HG03558 (cell line): ENCODE measurements around the gene SYT7.
"Not testable (repeated sequence)": the region's sequence is repeated elsewhere in the genome, so short reads cannot be mapped to it uniquely, and the experiment has no call there.

Experiments
- ATAC-seq: cut with Tn5 transposase; IDR thresholded peaks from one replicate; pipeline ENCODE4 v1.9.1; 2021; ENCODE audit warnings: moderate number of reproducible peaks; ENCODE audit not compliant: unreplicated experiment; ENCODE audit errors: extremely low read depth

SYT7 gene

DNA sequence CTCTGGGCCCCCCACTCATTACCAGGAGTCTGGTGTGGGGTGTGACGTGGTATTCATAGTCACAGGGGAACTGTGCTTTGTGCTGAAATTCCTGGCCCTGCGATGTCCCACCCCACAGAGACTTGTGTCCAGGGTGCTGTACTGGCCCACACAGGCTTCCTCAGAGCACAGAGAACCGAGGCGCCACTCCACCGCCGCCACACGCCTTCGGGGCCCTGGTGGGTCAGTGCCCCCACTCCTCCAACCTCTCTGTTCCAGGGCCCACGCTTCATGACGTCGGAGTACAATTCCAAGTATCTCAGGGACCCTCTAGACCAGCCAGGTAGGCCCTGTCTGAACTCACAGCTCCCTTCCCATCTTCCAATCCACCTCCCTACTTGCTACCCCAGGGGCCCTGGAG, 95.8 kb downstream of the SYT7 start:
- no peak for ATAC-seq

DNA sequence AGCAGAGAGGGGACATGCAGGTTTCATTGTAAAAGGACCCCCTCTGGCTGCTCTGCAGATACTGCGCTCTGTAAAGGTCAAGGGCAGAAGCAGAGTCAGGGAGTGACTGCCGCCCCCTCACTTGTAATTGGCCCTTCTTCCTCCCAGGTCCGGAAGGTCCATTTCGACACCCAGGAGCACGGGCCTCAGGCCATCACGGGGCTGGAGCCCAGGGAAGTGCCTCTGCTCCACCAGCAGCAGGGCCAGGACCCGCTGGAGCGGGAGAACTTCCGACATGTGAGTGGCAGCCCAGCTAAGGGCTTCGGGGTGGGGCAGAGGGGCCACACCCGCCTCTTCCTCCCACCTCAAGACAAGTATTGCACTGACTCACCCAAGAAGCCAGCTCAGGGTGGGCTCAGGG, 96.3 kb downstream of the SYT7 start:
- ATAC-seq: no peak

DNA sequence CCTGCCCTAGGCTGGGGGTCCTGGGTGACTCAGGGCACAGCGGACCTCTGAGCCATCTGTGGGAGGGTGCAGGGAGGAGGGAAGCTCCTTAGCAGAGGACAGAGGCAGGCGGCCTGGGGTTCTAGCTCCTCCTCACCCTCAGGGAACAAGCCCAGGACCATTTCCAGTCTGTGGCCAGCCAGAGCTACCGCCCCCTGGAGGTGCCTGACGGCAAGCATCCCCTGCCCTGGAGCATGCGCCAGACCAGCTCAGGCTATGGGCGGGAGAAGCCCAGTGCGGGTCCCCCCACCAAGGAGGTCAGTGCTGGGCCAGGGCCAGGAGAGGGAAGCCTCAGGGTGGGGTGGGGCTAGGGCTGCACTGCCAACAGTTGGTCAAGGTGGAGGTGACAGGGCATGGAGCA, 98.4 kb downstream of the SYT7 start:
- no peak for ATAC-seq

DNA sequence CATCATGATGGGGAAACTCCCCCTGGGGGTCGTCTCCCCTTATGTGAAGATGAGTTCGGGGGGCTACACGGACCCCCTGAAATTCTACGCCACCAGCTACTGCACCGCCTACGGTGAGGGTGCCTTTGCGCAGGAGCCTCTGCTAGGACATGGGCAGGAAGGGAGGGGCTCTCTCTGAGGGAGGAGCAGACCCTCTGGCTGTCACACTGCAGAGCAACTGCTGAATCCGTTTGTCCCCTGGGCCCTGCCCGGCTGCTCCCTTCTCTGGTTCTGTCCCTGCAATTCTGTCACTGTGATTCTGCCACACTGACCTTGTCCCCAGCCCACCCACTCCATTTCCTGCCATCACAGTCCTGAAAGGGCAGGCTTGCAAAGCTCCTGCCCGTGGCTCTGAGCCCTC, 99.1 kb downstream of the SYT7 start:
- ATAC-seq: no peak

DNA sequence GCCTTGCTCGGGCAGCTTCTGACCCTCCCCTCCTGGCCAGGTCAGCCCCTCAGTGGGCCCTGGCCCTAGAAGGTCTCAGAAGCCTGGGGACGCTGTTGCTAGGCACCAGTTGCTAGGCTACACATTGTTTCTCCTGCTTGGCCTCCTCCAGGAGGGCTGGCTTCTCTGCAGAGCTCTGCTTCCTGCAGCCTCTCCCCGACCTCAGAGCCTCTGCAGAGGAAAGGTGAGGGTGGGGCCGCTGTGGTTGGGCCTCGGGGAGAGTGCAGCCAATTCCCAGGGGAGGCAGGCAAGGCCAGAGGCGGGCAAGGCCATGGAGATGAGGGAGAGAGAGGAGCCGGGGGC, 99.9 kb downstream of the SYT7 start:
- no peak for ATAC-seq

DNA sequence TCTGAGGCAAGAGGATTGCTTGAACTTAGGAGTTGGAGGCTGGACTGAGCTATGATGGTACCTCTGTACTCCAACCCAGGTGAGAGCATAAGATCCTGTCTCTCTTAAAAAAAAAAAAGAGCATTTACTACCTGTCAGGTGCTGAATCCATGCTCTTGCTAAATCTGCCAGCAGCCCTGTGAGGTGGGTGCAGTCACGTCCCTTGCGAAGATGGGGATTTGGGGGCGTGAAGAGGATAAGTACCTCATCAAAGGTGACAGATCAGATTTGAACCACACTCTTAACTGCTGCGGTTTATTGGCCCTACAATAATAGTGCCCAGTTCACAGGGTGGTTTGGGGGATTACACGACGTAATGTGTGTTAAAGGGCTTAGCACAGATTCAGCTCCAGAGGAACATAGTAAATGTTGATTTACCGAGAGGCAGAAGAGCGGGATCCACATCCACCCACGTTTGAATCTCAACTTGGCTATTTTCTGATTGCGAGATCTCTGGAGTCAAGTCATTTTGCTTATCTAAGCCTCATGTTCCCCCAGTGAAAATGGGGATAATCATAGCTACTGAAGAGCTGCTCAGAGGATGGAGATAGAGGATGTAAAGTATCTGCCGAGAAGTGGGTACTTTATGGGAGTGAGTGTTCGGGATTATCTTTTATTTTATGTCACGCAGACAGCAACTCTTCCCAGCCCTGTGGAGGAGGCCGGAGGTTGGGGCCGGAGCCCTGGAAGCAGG, 100.4 kb downstream of the SYT7 start:
- no peak for ATAC-seq

DNA sequence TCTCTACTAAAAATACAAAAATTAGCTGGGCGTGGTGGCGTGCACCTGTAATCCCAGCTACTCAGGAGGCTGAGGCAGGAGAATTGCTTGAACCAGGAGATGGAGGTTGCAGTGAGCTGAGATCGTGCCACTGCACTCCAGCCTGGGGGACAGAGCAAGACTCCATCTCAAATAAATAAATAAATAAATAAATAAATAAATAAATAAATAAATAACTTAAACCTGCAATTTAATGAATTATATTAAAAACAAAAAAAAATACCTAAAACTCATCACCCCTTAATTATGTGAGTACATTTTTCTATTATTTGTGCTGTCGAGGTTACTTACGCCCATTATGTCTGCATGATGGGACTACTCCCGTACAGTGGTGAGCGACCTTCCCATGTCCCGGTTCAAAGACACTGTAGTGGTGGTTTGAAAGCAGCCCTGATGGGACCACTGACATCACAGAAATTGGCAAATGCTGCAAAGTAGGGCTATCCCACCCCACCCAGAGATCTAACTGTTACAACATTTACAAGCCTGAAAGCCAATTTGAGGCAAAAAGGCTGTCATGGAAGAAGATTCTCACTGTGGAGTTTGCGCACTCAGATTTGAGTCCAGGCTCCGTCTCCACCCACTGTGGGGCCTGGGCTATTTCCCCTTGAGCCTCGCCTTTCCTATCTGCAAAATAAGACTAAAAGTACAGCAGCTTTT, 101.4 kb downstream of the SYT7 start:
- ATAC-seq: not testable (repeated sequence)

DNA sequence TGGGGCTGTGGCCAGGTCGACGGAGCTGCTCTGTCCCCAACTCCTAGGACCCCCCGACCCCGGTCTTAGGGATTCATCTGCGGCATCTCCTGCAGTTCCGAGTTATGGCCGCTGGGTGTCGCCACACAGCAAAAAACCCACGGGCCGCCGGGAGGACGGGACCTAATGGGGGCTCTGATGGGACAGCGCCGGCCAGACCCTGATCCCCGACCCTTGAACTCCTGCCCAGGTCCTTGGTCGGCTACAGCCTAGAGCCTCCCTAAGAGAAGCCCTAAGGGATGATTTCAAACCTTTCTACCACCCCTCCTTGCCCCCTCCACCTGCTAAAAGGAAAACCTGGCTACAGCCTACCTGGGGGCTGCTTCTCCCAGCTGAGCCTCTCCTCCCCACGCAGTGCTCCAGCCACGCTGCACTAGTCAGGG, 103.1 kb downstream of the SYT7 start:
- ATAC-seq: no peak

DNA sequence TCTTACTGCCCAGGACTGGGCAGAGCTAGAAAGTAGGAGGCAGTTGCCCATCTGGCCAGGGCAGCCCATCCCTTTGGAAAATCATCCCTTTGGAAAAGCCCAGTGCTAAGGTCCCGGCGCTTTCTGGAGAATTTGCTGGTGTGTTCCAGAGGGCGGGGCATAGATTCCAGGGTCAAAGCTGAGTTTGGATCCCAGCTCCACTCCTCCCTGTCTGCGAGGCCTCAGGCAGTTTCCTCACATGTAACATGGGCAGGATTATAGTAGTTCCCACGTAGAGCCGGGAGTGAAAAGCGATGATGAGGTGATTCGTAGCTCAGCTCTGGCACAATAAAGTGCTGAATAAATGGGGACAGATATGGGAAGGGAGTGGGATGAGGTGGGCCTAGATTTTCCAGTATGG, 103.8 kb downstream of the SYT7 start:
- no peak for ATAC-seq

DNA sequence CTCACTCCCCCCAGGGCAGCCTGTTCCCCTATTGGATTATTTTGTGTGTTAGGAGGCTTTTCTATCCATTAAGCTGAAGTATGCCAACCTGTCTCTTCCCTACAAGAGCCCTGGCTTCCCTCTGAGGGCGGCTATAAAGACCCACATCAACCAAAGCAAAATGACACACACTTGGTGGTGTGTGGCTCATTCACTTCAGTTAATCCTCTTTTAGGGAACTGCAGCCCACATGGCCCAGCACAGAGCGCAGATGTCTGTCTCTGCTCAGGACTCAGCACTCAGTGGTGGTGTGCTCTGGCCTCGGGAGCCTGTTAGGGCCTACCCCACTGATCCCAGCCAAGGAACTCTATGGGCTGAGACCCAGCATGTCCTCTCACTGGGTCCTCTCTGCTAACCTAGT, 104.5 kb downstream of the SYT7 start:
- no peak for ATAC-seq

DNA sequence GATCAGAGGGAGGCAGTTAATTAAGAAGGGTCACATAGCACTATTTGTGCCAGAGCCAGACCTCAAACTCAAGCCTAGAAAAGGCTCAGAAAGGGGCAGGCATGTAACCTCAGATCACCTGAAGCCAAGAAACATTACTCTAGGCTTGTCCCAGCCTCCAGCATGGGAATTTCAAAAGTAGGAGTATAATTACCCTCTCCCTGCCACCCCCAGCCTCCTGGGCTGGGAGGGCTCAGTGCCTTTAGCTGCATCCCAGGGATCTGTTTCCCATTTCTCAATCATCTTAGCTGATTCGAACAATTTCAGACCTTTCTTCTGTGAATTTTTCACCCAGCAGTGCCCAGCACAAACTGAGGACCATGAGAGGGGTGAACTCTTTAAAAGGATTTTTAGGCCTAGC, 105.4 kb downstream of the SYT7 start:
- ATAC-seq: no peak

DNA sequence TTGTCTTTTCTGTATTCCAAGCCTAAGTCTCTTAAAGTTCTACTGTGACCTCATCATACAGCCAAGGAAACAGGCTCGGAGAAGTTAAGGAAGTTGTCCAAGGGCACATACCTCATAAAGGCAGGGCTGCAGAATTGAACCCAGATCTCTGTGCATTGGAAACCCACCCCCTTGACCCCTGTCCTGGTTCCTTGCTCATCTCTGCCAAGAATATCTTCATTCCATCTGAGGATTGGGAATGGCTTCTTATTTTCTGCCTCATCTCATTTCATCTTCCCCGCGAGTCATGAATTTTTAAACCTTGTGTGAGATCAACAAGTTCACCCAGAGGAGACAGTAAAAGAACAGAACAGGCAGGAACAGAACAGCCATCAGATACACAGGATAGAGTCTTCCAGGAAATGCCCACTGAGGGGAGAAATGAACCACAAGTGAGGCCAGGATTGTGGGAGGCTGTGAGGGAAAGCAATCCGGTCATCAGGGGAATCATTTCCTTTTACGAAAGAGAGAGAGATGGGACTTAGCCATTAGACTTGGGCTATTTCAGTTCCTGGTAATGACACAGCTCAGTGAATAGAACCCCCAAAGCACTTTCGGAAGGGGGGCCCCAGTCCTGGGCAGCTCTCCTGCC, 106.7 kb downstream of the SYT7 start:
- no peak for ATAC-seq

DNA sequence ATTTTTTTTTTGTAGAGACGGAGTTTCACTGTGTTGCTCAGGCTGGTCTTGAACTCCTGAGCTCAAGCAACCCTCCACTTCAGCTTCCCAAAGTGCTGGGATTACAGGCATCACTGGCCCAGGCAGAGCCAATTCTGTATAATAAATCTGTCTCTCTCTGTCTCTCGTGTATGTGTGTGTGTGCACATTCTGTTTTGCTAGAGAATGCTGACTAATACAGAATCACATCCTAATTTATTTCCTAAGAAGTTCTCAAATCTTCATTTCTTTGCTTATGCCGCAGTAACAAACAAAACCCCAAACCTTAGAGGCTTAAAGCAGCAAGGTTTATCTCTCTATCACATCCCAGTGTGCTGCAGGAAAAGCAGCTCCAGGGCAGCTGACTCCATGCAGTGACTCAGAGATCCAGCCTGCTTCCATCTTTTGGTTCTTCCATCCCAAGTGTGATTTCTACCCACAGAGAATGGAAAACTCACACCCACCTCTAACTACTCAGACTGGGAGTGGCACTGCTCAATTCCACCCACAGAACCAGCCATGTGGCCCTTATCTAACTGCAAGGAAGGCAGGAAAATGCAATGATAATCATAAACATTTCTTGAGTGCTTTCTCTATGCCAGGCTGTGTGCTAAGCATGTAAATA, 107.4 kb downstream of the SYT7 start:
- no peak for ATAC-seq

DNA sequence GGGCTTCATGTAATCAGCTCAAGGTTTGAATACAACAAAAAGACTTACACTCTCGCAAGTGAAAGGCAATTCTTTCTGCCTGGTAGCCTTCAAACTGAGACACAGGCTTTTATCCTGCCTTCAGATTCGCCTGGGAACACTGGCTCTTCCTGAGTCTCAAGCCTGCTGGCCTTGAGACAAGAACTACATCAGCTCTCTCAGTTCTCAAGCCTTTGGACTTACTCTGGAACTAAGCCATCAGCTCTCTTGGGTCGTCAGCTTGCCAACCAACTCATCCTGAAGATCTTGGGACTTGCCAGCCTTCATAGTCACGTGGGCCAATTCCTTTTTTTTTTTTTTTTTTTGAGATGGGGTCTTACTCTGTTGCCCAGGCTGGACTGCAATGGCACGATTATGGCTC, 108.0 kb downstream of the SYT7 start:
- no peak for ATAC-seq

DNA sequence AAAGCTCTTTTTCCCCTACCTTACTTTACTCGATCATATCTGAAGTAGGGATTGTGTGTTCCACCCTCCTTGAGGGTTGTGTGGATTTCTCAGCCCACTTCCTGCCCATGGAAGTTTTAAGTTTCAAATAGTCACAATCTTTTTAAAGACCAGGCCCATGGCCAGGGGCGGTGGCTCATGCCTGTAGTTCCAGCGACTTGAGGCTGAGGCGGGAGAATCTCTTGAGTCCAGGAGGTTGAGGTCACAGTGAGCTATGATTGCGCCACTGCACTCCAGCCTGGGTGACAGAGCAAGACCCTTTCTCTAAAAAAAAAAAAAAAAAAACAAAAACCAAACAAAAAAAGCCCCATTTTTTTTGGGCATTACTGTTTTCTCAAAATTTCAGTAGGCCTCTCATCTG, 108.6 kb downstream of the SYT7 start:
- ATAC-seq: no peak

DNA sequence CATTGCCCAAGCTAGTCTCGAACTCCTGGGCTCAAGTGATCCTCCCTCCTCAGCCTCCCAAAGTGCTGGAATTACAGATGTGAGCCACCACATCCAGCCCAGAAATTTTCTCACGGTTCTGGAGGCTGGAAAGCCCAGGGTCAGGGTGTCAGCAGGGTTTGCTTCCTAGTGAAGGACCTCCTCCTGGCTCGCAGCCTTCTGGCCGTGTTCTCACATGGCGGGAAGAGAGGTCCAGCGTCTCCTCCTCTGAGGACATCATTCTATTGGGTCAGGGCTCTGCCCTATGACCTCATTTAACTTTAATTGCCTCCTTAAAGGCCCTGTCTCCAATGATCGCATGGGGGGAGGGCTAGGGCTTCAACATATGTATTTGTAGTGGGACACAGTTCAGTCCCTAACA, 112.9 kb downstream of the SYT7 start:
- no peak for ATAC-seq

DNA sequence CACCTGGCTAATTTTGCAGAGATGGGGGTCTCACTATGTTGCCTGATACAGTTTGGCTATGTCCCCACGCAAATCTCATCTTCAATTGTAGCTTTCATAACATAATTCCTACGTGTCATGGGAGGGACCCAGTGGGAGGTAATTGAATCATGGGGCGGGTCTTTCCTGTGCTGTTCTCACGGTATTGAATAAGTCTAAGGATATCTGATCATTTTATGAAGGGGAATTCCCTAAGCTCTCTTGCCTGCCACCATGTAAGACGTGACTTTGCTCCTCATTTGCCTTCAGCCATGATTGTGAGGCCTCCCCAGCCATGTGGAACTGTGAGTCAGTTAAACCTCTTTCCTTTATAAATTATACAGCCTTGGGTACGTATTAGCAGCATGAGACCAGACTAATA, 113.3 kb downstream of the SYT7 start:
- ATAC-seq: not testable (repeated sequence)
